ENCODE measurements around the gene CAMK2A. TPM values are rescaled to one million over a fixed set of nuclear protein-coding genes. Genes with fewer than 3 reads are reported as not detected.
A peak's percentile ranks its signal among the peaks of the same experiment; 100 is the strongest.

The CAMK2A gene
- total and polyA plus RNA-seq, 5 experiments from 2014 or later, result not detected

- Mint-ChIP-seq H3K27ac (no peak overlapping the region), H3K4me1 (no peaks in the 10 kb centered on the region), H3K27me3 (peaks cover 0 to 4% (median 0%) of the 10 kb centered on the region in 5 donors), H3K9me3 (no peaks in the 10 kb centered on the region), H3K36me3 (no peaks in the 10 kb centered on the region), H3K4me3 (no peak overlapping the region)
- DNase-seq (no peak), ATAC-seq (no peak)
- POLR2A ChIA-PET, result interaction anchor here (0.7 kb wide), 1 partner anchor 1454 kb away, joined by 3 read pairs; no protein-coding TSS in a partner anchor
Observed at GRCh38 chr5:150312518-150312917, 22.9 kb upstream of the CAMK2A start.

GRCh38 chr5:150311015-150311692 is 21.6 kb upstream of the CAMK2A start:
- Mint-ChIP-seq H3K36me3 (no peaks in the 10 kb centered on the region), H3K27me3 (peaks cover 0 to 4% (median 0%) of the 10 kb centered on the region in 5 donors), H3K27ac (no peak overlapping the region), H3K4me3 (no peak overlapping the region), H3K4me1 (no peaks in the 10 kb centered on the region), H3K9me3 (no peaks in the 10 kb centered on the region)
- no peak for DNase-seq
- ATAC-seq, result no peak
- POLR2A ChIA-PET, result no interaction called here

GRCh38 chr5:150310246-150310645 is 20.7 kb upstream of the CAMK2A start:
- H3K9me3 Mint-ChIP-seq, result no peaks in the 10 kb centered on the region
- H3K36me3 Mint-ChIP-seq, result no peaks in the 10 kb centered on the region
- POLR2A ChIA-PET, result no interaction called here
- ATAC-seq, result no peak
- no peak overlapping the region for H3K27ac Mint-ChIP-seq
- no peak for DNase-seq
- peaks cover 0 to 4% (median 0%) of the 10 kb centered on the region in 5 donors for H3K27me3 Mint-ChIP-seq
- peaks cover 0 to 6% (median 3%) of the 10 kb centered on the region in 4 donors for H3K4me1 Mint-ChIP-seq
- H3K4me3 Mint-ChIP-seq, result no peak overlapping the region

GRCh38 chr5:150309886-150310239 is 20.3 kb upstream of the CAMK2A start:
- peaks cover 0 to 6% (median 3%) of the 10 kb centered on the region in 4 donors for H3K4me1 Mint-ChIP-seq
- H3K9me3 Mint-ChIP-seq, result no peaks in the 10 kb centered on the region
- H3K36me3 Mint-ChIP-seq, result no peaks in the 10 kb centered on the region

DNA sequence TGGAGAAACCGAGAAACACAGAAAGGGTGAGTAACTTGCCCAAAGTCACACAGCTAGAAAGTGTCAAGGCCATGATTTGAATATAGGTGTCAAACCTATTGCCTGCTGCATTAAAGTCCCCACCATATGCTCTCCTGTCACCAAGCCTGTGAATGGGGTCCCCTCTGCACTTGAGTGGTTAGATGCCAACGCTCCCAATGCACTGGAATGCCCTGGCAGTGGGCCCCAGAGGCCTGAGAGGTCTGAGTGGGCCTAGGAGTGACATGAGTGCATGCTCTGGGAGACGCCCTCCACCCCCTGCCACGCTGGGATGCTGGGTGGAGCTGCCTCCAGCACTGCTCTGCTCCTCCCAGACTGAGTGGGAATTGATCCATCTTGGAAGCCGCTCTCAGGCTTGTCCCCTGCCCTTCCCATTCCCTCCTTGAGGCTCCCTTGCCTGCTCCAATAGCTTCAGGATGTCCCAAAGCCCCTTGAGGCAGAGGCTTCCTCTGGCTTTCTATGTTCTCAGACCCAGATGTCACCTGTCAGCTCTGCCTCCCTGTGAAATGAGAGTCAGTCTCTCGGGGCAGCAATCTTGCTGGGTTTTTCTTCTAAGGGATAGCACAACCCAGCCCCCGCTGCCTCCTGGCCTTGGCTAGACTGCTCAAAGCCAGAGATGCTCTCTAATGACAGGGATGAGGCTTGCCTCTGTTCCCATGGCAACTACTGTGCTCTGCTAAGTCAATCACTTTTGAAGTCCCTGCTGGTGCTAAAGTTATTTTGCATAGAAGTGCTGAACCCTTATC is 19.7 kb upstream of the CAMK2A start:
- ATAC-seq (no peak), DNase-seq (no peak)
- no peaks in the 10 kb centered on the region for H3K36me3 Mint-ChIP-seq
- H3K27me3 Mint-ChIP-seq, result peaks cover 0 to 4% (median 3%) of the 10 kb centered on the region in 5 donors
- no peaks in the 10 kb centered on the region for H3K9me3 Mint-ChIP-seq
- POLR2A ChIA-PET, result no interaction called here
- peaks cover 0 to 6% (median 3%) of the 10 kb centered on the region in 4 donors for H3K4me1 Mint-ChIP-seq
- H3K27ac Mint-ChIP-seq, result no peak overlapping the region
- H3K4me3 Mint-ChIP-seq, result no peak overlapping the region

More at GRCh38 chr5:150309886-150310239, 20.3 kb upstream of the CAMK2A start:
- DNase-seq (no peak), ATAC-seq (no peak)
- Mint-ChIP-seq H3K27me3 (peaks cover 0 to 4% (median 0%) of the 10 kb centered on the region in 5 donors), H3K27ac (no peak overlapping the region), H3K4me3 (no peak overlapping the region)
- POLR2A ChIA-PET, result no interaction called here

- no peak overlapping the region for H3K4me3 Mint-ChIP-seq
- no peaks in the 10 kb centered on the region for H3K9me3 Mint-ChIP-seq
- peaks cover 0 to 6% (median 3%) of the 10 kb centered on the region in 4 donors for H3K4me1 Mint-ChIP-seq
- POLR2A ChIA-PET, result no interaction called here
- H3K36me3 Mint-ChIP-seq, result no peaks in the 10 kb centered on the region
- DNase-seq (no peak), ATAC-seq (no peak)
- peak overlapping the region in 1 of 10 donors; percentile 27 for H3K27ac Mint-ChIP-seq
- H3K27me3 Mint-ChIP-seq, result peaks cover 0 to 17% (median 10%) of the 10 kb centered on the region in 5 donors
Observed at GRCh38 chr5:150307617-150308426, 18.2 kb upstream of the CAMK2A start.

DNA sequence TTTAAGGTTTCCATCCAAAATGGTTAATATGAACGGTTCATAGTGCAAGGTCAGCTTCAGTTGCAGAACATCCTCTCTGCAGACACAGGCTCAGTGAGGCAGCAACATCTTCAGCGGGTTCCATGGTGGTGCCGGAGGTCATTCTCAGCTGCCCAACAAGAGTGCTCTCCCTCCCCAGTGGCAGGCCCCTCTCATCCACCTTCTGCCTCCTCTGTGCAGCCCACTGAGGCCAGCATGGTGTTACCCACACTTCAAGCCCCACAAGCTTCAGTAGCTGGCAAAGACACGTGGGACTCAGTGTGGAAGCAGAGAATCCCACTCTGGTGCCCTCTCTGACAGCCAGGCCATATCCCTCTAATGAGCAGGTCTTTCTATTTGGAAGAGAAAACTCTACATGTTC is 17.2 kb upstream of the CAMK2A start:
- H3K27ac Mint-ChIP-seq, result no peak overlapping the region
- ATAC-seq (no peak), DNase-seq (no peak)
- no peak overlapping the region for H3K4me3 Mint-ChIP-seq
- peaks cover under 1 to 19% (median 12%) of the 10 kb centered on the region in 5 donors for H3K27me3 Mint-ChIP-seq
- POLR2A ChIA-PET, result no interaction called here
- H3K9me3 Mint-ChIP-seq, result no peaks in the 10 kb centered on the region
- H3K36me3 Mint-ChIP-seq, result no peaks in the 10 kb centered on the region
- H3K4me1 Mint-ChIP-seq, result peaks cover 2 to 8% (median 3%) of the 10 kb centered on the region in 4 donors

- DNase-seq (no peak), ATAC-seq (no peak)
- peaks cover 0 to 2% (median 0%) of the 10 kb centered on the region in 3 donors for H3K36me3 Mint-ChIP-seq
- H3K9me3 Mint-ChIP-seq, result no peaks in the 10 kb centered on the region
- no peak overlapping the region for H3K4me3 Mint-ChIP-seq
- no peak overlapping the region for H3K27ac Mint-ChIP-seq
- POLR2A ChIA-PET, result no interaction called here
- H3K4me1 Mint-ChIP-seq, result peaks cover 5 to 13% (median 6%) of the 10 kb centered on the region in 4 donors
- H3K27me3 Mint-ChIP-seq, result peaks cover 13 to 31% (median 23%) of the 10 kb centered on the region in 5 donors
Observed at GRCh38 chr5:150305557-150305956, 16.0 kb upstream of the CAMK2A start.

DNA sequence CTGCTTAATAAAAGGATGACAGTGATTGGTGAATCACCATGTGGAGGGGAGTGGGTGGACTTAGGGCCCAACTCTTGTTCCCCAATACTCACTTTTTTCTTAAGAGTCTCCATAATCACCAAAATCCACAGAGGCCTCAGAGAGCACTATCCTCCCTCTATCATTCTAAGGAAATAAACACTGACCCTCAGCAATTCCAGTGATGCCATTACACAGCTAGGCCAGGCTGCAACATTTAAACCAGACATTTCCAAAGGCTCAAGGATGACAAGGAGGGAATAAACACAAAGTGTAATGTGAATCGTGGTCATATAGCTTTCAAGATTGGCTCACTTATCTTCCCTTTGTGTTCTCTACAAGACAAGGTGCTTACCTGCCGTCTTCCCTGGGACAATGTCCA is 15.5 kb upstream of the CAMK2A start:
- no peak overlapping the region for H3K27ac Mint-ChIP-seq
- H3K27me3 Mint-ChIP-seq, result peaks cover 15 to 36% (median 25%) of the 10 kb centered on the region in 5 donors
- no peak overlapping the region for H3K4me3 Mint-ChIP-seq
- H3K9me3 Mint-ChIP-seq, result no peaks in the 10 kb centered on the region
- POLR2A ChIA-PET, result no interaction called here
- H3K4me1 Mint-ChIP-seq, result peaks cover 5 to 13% (median 6%) of the 10 kb centered on the region in 4 donors
- DNase-seq (no peak), ATAC-seq (no peak)
- peaks cover 0 to 2% (median 0%) of the 10 kb centered on the region in 3 donors for H3K36me3 Mint-ChIP-seq

GRCh38 chr5:150304481-150305081 is 15.0 kb upstream of the CAMK2A start:
- POLR2A ChIA-PET, result no interaction called here
- H3K27me3 Mint-ChIP-seq, result peaks cover 15 to 41% (median 30%) of the 10 kb centered on the region in 5 donors
- peaks cover 0 to 2% (median 0%) of the 10 kb centered on the region in 3 donors for H3K36me3 Mint-ChIP-seq
- H3K27ac Mint-ChIP-seq, result no peak overlapping the region
- peaks cover 5 to 13% (median 6%) of the 10 kb centered on the region in 4 donors for H3K4me1 Mint-ChIP-seq
- no peak overlapping the region for H3K4me3 Mint-ChIP-seq
- ATAC-seq (no peak), DNase-seq (no peak)
- H3K9me3 Mint-ChIP-seq, result no peaks in the 10 kb centered on the region

DNA sequence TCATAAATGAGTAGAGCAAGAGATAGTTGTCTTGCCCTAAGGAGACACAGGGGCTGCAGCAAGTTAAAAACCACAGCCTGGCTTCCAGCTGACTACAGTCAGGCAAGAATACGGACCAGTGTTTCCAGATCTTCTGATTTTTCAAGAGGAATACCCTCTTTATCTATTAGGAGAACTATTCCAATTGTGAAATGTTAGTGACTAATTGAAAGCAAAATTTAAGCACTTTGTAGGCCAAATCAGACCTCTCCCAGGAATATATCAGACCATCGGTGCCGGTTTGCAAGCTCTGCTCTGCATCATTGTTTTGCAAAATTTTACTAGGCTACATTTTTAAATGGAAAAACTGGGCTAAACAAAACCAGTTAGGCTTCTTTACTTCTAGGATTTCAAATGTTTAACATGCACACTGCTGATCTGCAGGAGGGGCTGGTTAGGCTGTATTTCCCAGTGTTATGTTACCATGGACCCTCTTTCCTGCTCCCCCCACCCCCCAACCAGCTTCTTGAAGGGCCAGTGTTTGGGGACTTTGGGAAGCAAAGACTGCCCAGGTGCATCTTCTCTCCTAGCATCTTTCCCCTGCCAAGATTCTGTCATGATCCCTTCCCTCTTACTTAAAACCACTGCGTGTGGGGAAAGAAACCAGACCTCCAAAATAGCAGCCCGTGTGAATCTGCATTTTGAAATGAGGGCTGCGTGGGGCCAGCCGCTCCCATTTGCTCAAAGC is 14.2 kb upstream of the CAMK2A start:
- Mint-ChIP-seq H3K9me3 (no peaks in the 10 kb centered on the region), H3K4me1 (peaks cover 5 to 13% (median 6%) of the 10 kb centered on the region in 4 donors), H3K36me3 (peaks cover 0 to 2% (median 0%) of the 10 kb centered on the region in 3 donors), H3K27me3 (peaks cover 18 to 48% (median 30%) of the 10 kb centered on the region in 5 donors), H3K27ac (no peak overlapping the region), H3K4me3 (no peak overlapping the region)
- POLR2A ChIA-PET, result no interaction called here
- DNase-seq, result no peak
- ATAC-seq, result no peak

Measured in naive thymus-derived CD8-positive, alpha-beta T cell (primary cell).